Osteocyte (in vitro differentiated cells): ENCODE results near the gene CHMP5. TPM values are rescaled to one million over a fixed set of nuclear protein-coding genes. Genes with fewer than 3 reads are reported as not detected.

Source experiments
- DNase-seq: peaks from one replicate; pipeline ENCODE4 v3.0.0; 2021; ENCODE audit warnings: mixed read lengths; ENCODE audit not compliant: unreplicated experiment; ENCODE audit errors: extremely low spot score
- H3K27ac Mint-ChIP-seq: one replicate; pipeline ENCODE4 v1.8.0; 2021; ENCODE audit warnings: mild to moderate bottlenecking, mixed read lengths; ENCODE audit not compliant: unreplicated experiment
- H3K27me3 Mint-ChIP-seq: one replicate; pipeline ENCODE4 v1.8.0; 2021; ENCODE audit warnings: mixed read lengths; ENCODE audit not compliant: unreplicated experiment
- H3K36me3 Mint-ChIP-seq: one replicate; pipeline ENCODE4 v1.8.0; 2021; ENCODE audit warnings: mixed read lengths; ENCODE audit not compliant: unreplicated experiment
- H3K4me1 Mint-ChIP-seq: one replicate; pipeline ENCODE4 v1.8.0; 2021; ENCODE audit warnings: mixed read lengths; ENCODE audit not compliant: unreplicated experiment
- H3K4me3 Mint-ChIP-seq: one replicate; pipeline ENCODE4 v1.8.0; 2021; ENCODE audit warnings: mild to moderate bottlenecking, moderate library complexity, mixed read lengths; ENCODE audit not compliant: unreplicated experiment
- H3K9me3 Mint-ChIP-seq: one replicate; pipeline ENCODE4 v1.8.0; 2021; ENCODE audit warnings: mixed read lengths; ENCODE audit not compliant: unreplicated experiment
- total RNA-seq: library from RNA; stranded (reverse); gene quantifications from 2 replicates; pipeline ENCODE4 v1.2.1, GENCODE V29; 2021
- TF ChIP-seq, protein P1 (sequence below): fragments of 200-600 bp; sonication (generic); IDR thresholded peaks from 2 replicates; pipeline ENCODE4 v1.5.0; 2021; ENCODE audit warnings: antibody characterized with exemption, mild to moderate bottlenecking, moderate library complexity

Gene CHMP5
- total RNA-seq, 1 donor from 2014 or later: 63.7 TPM

DNA sequence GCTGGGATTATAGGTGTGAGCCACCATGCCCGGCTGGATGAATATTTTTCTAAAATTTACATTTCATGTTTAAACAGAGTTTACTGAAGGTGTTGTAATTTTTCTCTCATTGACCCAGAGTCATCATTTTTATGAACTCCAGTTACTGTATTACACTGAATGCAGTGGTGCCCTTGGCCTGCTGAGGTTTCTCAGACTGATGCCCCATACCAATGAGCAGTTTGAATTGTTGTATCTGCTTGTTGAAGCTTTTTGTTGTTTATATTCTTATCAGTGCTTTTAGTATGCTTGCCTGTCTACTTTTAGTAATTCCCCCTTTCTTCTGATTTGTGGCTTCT is 55.4 kb downstream of the CHMP5 start:
- Mint-ChIP-seq H3K4me3 (peak overlapping the region; percentile 12), H3K27ac (peak overlapping the region; percentile 94), H3K36me3 (peaks cover 57% of the 10 kb centered on the region), H3K9me3 (no peaks in the 10 kb centered on the region), H3K27me3 (no peaks in the 10 kb centered on the region), H3K4me1 (peaks cover 35% of the 10 kb centered on the region)
- DNase-seq: no peak
- TF ChIP-seq, protein P1, sequence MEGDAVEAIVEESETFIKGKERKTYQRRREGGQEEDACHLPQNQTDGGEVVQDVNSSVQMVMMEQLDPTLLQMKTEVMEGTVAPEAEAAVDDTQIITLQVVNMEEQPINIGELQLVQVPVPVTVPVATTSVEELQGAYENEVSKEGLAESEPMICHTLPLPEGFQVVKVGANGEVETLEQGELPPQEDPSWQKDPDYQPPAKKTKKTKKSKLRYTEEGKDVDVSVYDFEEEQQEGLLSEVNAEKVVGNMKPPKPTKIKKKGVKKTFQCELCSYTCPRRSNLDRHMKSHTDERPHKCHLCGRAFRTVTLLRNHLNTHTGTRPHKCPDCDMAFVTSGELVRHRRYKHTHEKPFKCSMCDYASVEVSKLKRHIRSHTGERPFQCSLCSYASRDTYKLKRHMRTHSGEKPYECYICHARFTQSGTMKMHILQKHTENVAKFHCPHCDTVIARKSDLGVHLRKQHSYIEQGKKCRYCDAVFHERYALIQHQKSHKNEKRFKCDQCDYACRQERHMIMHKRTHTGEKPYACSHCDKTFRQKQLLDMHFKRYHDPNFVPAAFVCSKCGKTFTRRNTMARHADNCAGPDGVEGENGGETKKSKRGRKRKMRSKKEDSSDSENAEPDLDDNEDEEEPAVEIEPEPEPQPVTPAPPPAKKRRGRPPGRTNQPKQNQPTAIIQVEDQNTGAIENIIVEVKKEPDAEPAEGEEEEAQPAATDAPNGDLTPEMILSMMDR: no peak

DNA sequence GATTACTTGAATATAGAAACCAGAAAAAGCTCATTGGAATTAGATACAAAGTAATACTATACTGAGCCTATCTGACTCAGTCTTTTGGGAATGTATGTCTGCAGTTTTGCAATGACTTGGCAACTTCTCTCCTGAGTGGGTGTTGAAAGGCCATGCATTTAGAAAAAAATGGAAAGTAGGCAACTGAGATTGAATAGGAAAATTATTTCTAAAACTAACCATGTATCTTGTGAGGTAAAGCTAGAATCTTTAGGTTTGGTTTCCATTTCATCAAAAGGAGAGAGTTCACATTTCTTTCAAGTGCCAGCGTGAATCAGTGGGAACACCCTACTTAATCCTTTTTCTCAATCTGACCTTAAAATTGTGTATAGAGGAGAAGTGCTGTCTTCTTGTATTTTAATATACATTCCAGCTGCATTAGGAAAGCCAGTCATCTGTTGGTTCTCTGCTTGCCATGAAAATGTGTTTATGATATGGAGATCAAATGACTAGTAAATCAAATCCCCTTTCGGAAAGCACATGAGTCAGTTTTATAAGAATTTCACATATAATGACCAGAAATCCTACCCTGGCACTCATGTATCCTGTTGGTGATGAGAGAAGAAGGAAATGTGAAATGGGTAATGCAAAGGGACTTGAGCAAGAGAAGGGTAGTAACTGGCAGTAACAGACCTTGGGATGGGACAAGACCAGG is 55.9 kb downstream of the CHMP5 start:
- H3K4me3 Mint-ChIP-seq: peak overlapping the region; percentile 12
- H3K4me1 Mint-ChIP-seq: peaks cover 35% of the 10 kb centered on the region
- H3K36me3 Mint-ChIP-seq: peaks cover 56% of the 10 kb centered on the region
- DNase-seq: no peak
- no peaks in the 10 kb centered on the region for H3K9me3 Mint-ChIP-seq
- TF ChIP-seq, protein P1: no peak
- H3K27ac Mint-ChIP-seq: peak overlapping the region; percentile 94
- H3K27me3 Mint-ChIP-seq: no peaks in the 10 kb centered on the region

DNA sequence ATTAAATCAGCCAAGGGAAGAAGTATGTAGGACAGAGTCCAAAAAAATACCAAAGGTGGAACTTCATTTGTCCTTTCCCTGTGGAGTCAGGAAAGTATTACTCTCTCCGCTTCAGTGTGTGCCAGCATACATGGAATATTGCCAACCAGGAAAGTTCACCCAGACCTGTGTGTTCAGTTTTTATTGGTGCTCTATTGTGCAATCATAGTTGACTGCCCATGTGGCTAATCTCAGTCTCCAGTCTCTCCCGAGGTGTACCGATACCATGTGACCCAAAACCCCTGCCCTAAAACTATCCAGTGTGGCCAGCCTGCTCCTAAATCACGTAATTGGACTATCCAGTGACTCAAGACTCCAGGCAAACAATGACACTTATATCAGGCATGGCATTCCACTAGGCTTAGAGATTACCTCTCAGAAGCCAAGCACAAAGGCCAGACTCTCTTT is 64.3 kb downstream of the CHMP5 start:
- Mint-ChIP-seq H3K9me3 (no peaks in the 10 kb centered on the region), H3K4me3 (no peak overlapping the region), H3K36me3 (peaks cover 58% of the 10 kb centered on the region), H3K27ac (peak overlapping the region; percentile 79), H3K4me1 (peaks cover 41% of the 10 kb centered on the region), H3K27me3 (no peaks in the 10 kb centered on the region)
- DNase-seq: no peak
- TF ChIP-seq, protein P1: no peak

DNA sequence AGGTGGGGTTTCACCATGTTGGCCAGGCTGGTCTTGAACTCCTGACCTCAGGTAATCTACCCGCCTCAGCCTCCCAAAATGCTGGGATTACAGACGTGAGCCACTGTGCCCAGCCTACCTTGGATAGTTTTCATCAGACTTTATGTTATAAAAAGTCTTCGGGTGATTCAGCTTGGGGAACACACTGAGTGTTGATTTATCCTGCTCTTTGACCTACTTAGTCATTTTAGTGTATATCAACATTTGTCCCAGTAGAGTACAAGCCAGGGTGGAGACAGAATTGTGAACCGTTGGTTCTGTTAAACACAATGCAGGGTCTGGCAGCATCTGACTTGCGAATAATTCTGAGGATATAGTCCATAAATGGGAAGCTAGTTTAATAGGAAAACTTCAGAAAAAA is 65.1 kb downstream of the CHMP5 start:
- Mint-ChIP-seq H3K36me3 (peaks cover 57% of the 10 kb centered on the region), H3K4me1 (peaks cover 41% of the 10 kb centered on the region), H3K27me3 (no peaks in the 10 kb centered on the region), H3K9me3 (no peaks in the 10 kb centered on the region), H3K4me3 (no peak overlapping the region), H3K27ac (peak overlapping the region; percentile 74)
- TF ChIP-seq, protein P1: no peak
- no peak for DNase-seq

DNA sequence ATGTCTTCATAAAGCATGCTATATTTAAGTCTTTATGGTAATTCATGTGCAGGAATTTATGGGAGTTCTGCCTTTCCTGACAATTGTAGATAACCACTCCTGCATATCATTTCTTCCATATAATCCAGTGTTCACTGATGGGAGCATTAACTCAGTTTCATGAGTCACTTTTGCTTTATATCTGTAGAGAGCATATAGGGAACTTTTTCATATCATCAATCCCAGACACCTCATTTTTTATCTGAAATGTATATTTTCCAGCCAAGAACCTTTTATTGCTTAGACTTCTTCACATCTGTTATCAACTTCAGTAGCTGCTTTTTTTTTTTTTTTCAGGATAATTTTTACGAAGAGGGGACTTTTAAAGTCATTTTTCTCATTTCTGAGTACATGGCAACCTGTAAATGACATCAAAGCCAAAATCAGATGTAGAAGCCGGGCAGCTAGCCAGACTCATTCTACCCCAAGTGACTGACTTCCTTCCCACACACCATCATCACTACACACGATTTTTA is 66.6 kb downstream of the CHMP5 start:
- no peaks in the 10 kb centered on the region for H3K27me3 Mint-ChIP-seq
- peak overlapping the region; percentile 64 for H3K27ac Mint-ChIP-seq
- peaks cover 41% of the 10 kb centered on the region for H3K4me1 Mint-ChIP-seq
- DNase-seq: no peak
- no peaks in the 10 kb centered on the region for H3K9me3 Mint-ChIP-seq
- H3K36me3 Mint-ChIP-seq: peaks cover 53% of the 10 kb centered on the region
- H3K4me3 Mint-ChIP-seq: no peak overlapping the region
- TF ChIP-seq, protein P1: no peak

Other genes with a start within 250 kb of the CHMP5 start
- gene DNAJA1, start 239.8 kb upstream of the CHMP5 start, total RNA-seq: 132 and 139 TPM in 2 replicates
- 22.4 and 23.0 TPM in 2 replicates for gene SMU1, start 188.4 kb upstream of the CHMP5 start, total RNA-seq
- gene B4GALT1, start 97.7 kb upstream of the CHMP5 start, total RNA-seq: 39.1 and 40.9 TPM in 2 replicates
- gene SPINK4, start 24.9 kb upstream of the CHMP5 start, total RNA-seq: not detected in 2 replicates
- 64.5 and 73.9 TPM in 2 replicates for gene BAG1, start 341 bp upstream of the CHMP5 start, total RNA-seq
- gene NFX1, start 25.5 kb downstream of the CHMP5 start, total RNA-seq: 36.1 and 39.9 TPM in 2 replicates
- gene AQP7, start 137.5 kb downstream of the CHMP5 start, total RNA-seq: 0.68 TPM in 1 of 2 replicates, not detected in the other
- gene AQP3, start 182.5 kb downstream of the CHMP5 start, total RNA-seq: 0.86 and 1.1 TPM in 2 replicates
- 34.3 and 34.4 TPM in 2 replicates for gene NOL6, start 208.9 kb downstream of the CHMP5 start, total RNA-seq